ENCODE data around the gene CTNNA3. TPM values are rescaled to one million over a fixed set of nuclear protein-coding genes. Genes with fewer than 3 reads are reported as not detected.

The CTNNA3 gene
- total and polyA plus RNA-seq, 2 donors from 2014 or later: 0.45 to 0.72 TPM

- FAIRE-seq (no peak), DNase-seq (no peak)
- Histone ChIP-seq H3K4me1 (ENCODE audit: control insufficient read depth in 2 of 3, insufficient read depth in 2 of 3, low read depth in 1 of 3, low read length in 3 of 3) (no peaks in the 10 kb centered on the region), H3K27ac (ENCODE audit: low read depth in 2 of 2, low read length in 2 of 2) (no peak overlapping the region), H3K4me3 (ENCODE audit: low read length in 3 of 3) (no peak overlapping the region), H3K9me3 (ENCODE audit: control insufficient read depth in 2 of 3, insufficient read depth in 1 of 3, low read length in 3 of 3) (no peaks in the 10 kb centered on the region), H3K27me3 (ENCODE audit: control insufficient read depth, insufficient read depth, low read length) (no peaks in the 10 kb centered on the region), H3K36me3 (ENCODE audit: control insufficient read depth in 2 of 3, insufficient read depth in 3 of 3, low read length in 3 of 3) (no peaks in the 10 kb centered on the region), H3K9ac (ENCODE audit: low read length in 3 of 3) (no peak overlapping the region)
- no peak for TF ChIP-seq CTCF (IDR thresholded peaks at IDR 0.05; ENCODE audit: borderline replicate concordance, extremely low read depth, insufficient read depth)
- intact Hi-C loops (cut with DNase I): no loop called here
Observed at GRCh38 chr10:67618116-67618515, 77.9 kb downstream of the CTNNA3 start.

GRCh38 chr10:67612577-67613537 is 83.1 kb downstream of the CTNNA3 start:
- no peak for FAIRE-seq
- no peaks in the 10 kb centered on the region for H3K27me3 ChIP-seq (ENCODE audit: control insufficient read depth, insufficient read depth, low read length)
- no peak for DNase-seq
- H3K36me3 ChIP-seq (ENCODE audit: control insufficient read depth in 2 of 3, insufficient read depth in 3 of 3, low read length in 3 of 3): no peaks in the 10 kb centered on the region
- no peaks in the 10 kb centered on the region for H3K4me1 ChIP-seq (ENCODE audit: control insufficient read depth in 2 of 3, insufficient read depth in 2 of 3, low read depth in 1 of 3, low read length in 3 of 3)
- no peak overlapping the region for H3K27ac ChIP-seq (ENCODE audit: low read depth in 2 of 2, low read length in 2 of 2)
- no peak overlapping the region for H3K4me3 ChIP-seq (ENCODE audit: low read length in 3 of 3)
- intact Hi-C loops (cut with DNase I): no loop called here
- TF ChIP-seq CTCF (IDR thresholded peaks at IDR 0.05; ENCODE audit: borderline replicate concordance, extremely low read depth, insufficient read depth): no peak
- no peak overlapping the region for H3K9ac ChIP-seq (ENCODE audit: low read length in 3 of 3)
- no peaks in the 10 kb centered on the region for H3K9me3 ChIP-seq (ENCODE audit: control insufficient read depth in 2 of 3, insufficient read depth in 1 of 3, low read length in 3 of 3)

GRCh38 chr10:67612176-67612575 is 83.8 kb downstream of the CTNNA3 start:
- no peaks in the 10 kb centered on the region for H3K36me3 ChIP-seq (ENCODE audit: control insufficient read depth in 2 of 3, insufficient read depth in 3 of 3, low read length in 3 of 3)

More at GRCh38 chr10:67612176-67612575, 83.8 kb downstream of the CTNNA3 start:
- FAIRE-seq: no peak
- no peaks in the 10 kb centered on the region for H3K4me1 ChIP-seq (ENCODE audit: control insufficient read depth in 2 of 3, insufficient read depth in 2 of 3, low read depth in 1 of 3, low read length in 3 of 3)
- DNase-seq: no peak
- no peaks in the 10 kb centered on the region for H3K27me3 ChIP-seq (ENCODE audit: control insufficient read depth, insufficient read depth, low read length)
- no peak overlapping the region for H3K4me3 ChIP-seq (ENCODE audit: low read length in 3 of 3)
- H3K27ac ChIP-seq (ENCODE audit: low read depth in 2 of 2, low read length in 2 of 2): no peak overlapping the region
- intact Hi-C loops (cut with DNase I): no loop called here
- no peaks in the 10 kb centered on the region for H3K9me3 ChIP-seq (ENCODE audit: control insufficient read depth in 2 of 3, insufficient read depth in 1 of 3, low read length in 3 of 3)
- no peak for TF ChIP-seq CTCF (IDR thresholded peaks at IDR 0.05; ENCODE audit: borderline replicate concordance, extremely low read depth, insufficient read depth)
- no peak overlapping the region for H3K9ac ChIP-seq (ENCODE audit: low read length in 3 of 3)

Measured in kidney (tissue), 14 donors.